GM23248 (cell line): ENCODE data around the gene GNB5. TPM values are rescaled to one million over a fixed set of nuclear protein-coding genes. Genes with fewer than 3 reads are reported as not detected.

Experiments
- DNase-seq: peaks from one replicate; pipeline ENCODE4 v3.0.0-alpha.2; 2015
- H2AFZ ChIP-seq: fragments of 200-600 bp; sonication (generic); 2 replicates; pipeline ENCODE4 v1.6.1; 2016; ENCODE audit warnings: antibody characterized with exemption
- H3F3A ChIP-seq: fragments of 200-600 bp; sonication (generic); 2 replicates; pipeline ENCODE4 v1.6.1; 2016; ENCODE audit warnings: mild to moderate bottlenecking, antibody characterized with exemption, mixed run types; ENCODE audit not compliant: insufficient read depth
- H3K27ac ChIP-seq: fragments of 200-600 bp; sonication (generic); 2 replicates; pipeline ENCODE4 v1.5.1; 2016; ENCODE audit warnings: mild to moderate bottlenecking
- H3K27me3 ChIP-seq: fragments of 200-600 bp; sonication (generic); replicated peaks from 2 replicates; pipeline ENCODE4 v1.6.1; 2016; ENCODE audit warnings: mild to moderate bottlenecking; ENCODE audit not compliant: insufficient read depth
- H3K36me3 ChIP-seq: fragments of 200-600 bp; sonication (generic); 2 replicates; pipeline ENCODE4 v1.6.1; 2016; ENCODE audit warnings: low read depth, mild to moderate bottlenecking
- H3K4me1 ChIP-seq: fragments of 200-600 bp; sonication (generic); 2 replicates; pipeline ENCODE4 v1.6.1; 2016; ENCODE audit warnings: mild to moderate bottlenecking; ENCODE audit not compliant: insufficient read depth
- H3K4me2 ChIP-seq: fragments of 200-600 bp; sonication (generic); one replicate; pipeline ENCODE4 v1.6.1; 2016; ENCODE audit warnings: mild to moderate bottlenecking; ENCODE audit not compliant: unreplicated experiment
- H3K4me3 ChIP-seq: fragments of 200-600 bp; sonication (generic); 2 replicates; pipeline ENCODE4 v1.5.1; 2016; ENCODE audit warnings: mild to moderate bottlenecking
- H3K79me2 ChIP-seq: fragments of 200-600 bp; sonication (generic); 2 replicates; pipeline ENCODE4 v1.6.1; 2016; ENCODE audit warnings: mild to moderate bottlenecking; ENCODE audit not compliant: insufficient read depth
- H3K9ac ChIP-seq: fragments of 200-600 bp; sonication (generic); 2 replicates; pipeline ENCODE4 v1.6.1; 2016; ENCODE audit warnings: mild to moderate bottlenecking
- H3K9me2 ChIP-seq: fragments of 200-600 bp; sonication (generic); 2 replicates; pipeline ENCODE4 v1.6.1; 2016; ENCODE audit warnings: mixed run types, mild to moderate bottlenecking, moderate library complexity; ENCODE audit not compliant: insufficient read depth
- H3K9me3 ChIP-seq: fragments of 200-600 bp; sonication (generic); one replicate; pipeline ENCODE4 v1.6.1; 2017; ENCODE audit warnings: low read depth
- H4K20me1 ChIP-seq: fragments of 200-600 bp; sonication (generic); 2 replicates; pipeline ENCODE4 v1.6.0; 2016; ENCODE audit not compliant: insufficient read depth
- EZH2 ChIP-seq: fragments of 200-600 bp; sonication (generic); IDR thresholded peaks from 2 replicates; pipeline ENCODE4 v1.6.1; 2018; ENCODE audit warnings: antibody characterized with exemption, mild to moderate bottlenecking; ENCODE audit not compliant: insufficient read depth, poor library complexity, severe bottlenecking
- EZH2phosphoT487 ChIP-seq: fragments of 200-600 bp; sonication (generic); IDR thresholded peaks from 2 replicates; pipeline ENCODE4 v1.6.1; 2018; ENCODE audit warnings: antibody characterized with exemption, moderate library complexity, mild to moderate bottlenecking, low read depth; ENCODE audit not compliant: insufficient read depth
- WGBS, 2 experiments: methylation state at CpG; one replicate each; pipeline ENCODE4 v1.1.6; 2015 to 2017; ENCODE audit warnings: low lambda C conversion rate in 2 of 2, low coverage in 1 of 2; ENCODE audit errors: missing lambda C conversion rate in 2 of 2; 5-methylcytosine and 5-hydroxymethylcytosine counted together
- in situ Hi-C: fragments of 300-500 bp; cut with MboI; formaldehyde crosslinking; loops from 2 replicates; pipeline ENCODE4 v1.15.0; 2020
- polyA plus RNA-seq: library from polyadenylated mRNA; unstranded; fragments of >200 nt; fragmentation: Nextera tagmentation; extraction: Ambion mirVana; gene quantifications from 2 replicates; pipeline ENCODE4 v1.2.1, GENCODE V29; 2016
- total RNA-seq: library from RNA; depleted of rRNA; stranded (reverse); fragments of >200 nt; shearing (Covaris generic); gene quantifications from 2 replicates; pipeline ENCODE4 v1.2.3, GENCODE V29; 2014

The GNB5 gene
- total and polyA plus RNA-seq, 2 experiments from 2014 or later: 39.9 to 42.8 TPM

- no peaks in the 10 kb centered on the region for H3K4me1 ChIP-seq
- H3K9me2 ChIP-seq: no peaks in the 10 kb centered on the region
- H3K79me2 ChIP-seq: no peaks in the 10 kb centered on the region
- no peaks in the 10 kb centered on the region for H3K9me3 ChIP-seq
- in situ Hi-C loops: no loop called here
- no peak overlapping the region for H2AFZ ChIP-seq
- H3K4me2 ChIP-seq: no peak overlapping the region
- H3K27ac ChIP-seq: no peak overlapping the region
- WGBS, 2 experiments: 81 to 85% methylated on average over 7 of the region's 7 CpGs
- TF ChIP-seq EZH2phosphoT487 (no peak), EZH2 (no peak)
- H3K36me3 ChIP-seq: no peaks in the 10 kb centered on the region
- no peak overlapping the region for H3K4me3 ChIP-seq
- no peaks in the 10 kb centered on the region for H3K27me3 ChIP-seq
- no peak overlapping the region for H3K9ac ChIP-seq
- no peaks in the 10 kb centered on the region for H4K20me1 ChIP-seq
- no peaks in the 10 kb centered on the region for H3F3A ChIP-seq
- DNase-seq: no peak
Observed at GRCh38 chr15:52220937-52221660, 29.9 kb upstream of the GNB5 start.

- no peaks in the 10 kb centered on the region for H3K27me3 ChIP-seq
- in situ Hi-C loops: no loop called here
Observed at GRCh38 chr15:52220251-52220650, 29.1 kb upstream of the GNB5 start.

GRCh38 chr15:52218816-52219215 lies 27.6 kb upstream of the GNB5 start:
- H3K9me3 ChIP-seq: no peaks in the 10 kb centered on the region
- no peaks in the 10 kb centered on the region for H3F3A ChIP-seq
- peaks cover 5% of the 10 kb centered on the region; the same call in 1 of the 2 replicates for H3K4me1 ChIP-seq
- no peak for TF ChIP-seq EZH2phosphoT487
- no peak for TF ChIP-seq EZH2
- H3K9me2 ChIP-seq: no peaks in the 10 kb centered on the region
- no peak for DNase-seq
- WGBS, 2 experiments: 77 to 79% methylated on average over 4 of the region's 4 CpGs
- H4K20me1 ChIP-seq: no peaks in the 10 kb centered on the region
- H2AFZ ChIP-seq: no peak overlapping the region
- H3K4me2 ChIP-seq: no peak overlapping the region
- H3K27me3 ChIP-seq: no peaks in the 10 kb centered on the region
- no peak overlapping the region for H3K4me3 ChIP-seq
- no peak overlapping the region for H3K9ac ChIP-seq
- no peaks in the 10 kb centered on the region for H3K36me3 ChIP-seq
- in situ Hi-C loops: no loop called here
- H3K27ac ChIP-seq: no peak overlapping the region
- no peaks in the 10 kb centered on the region for H3K79me2 ChIP-seq

More at GRCh38 chr15:52220251-52220650, 29.1 kb upstream of the GNB5 start:
- Histone ChIP-seq H2AFZ (no peak overlapping the region), H3K9me2 (no peaks in the 10 kb centered on the region), H3F3A (no peaks in the 10 kb centered on the region), H3K27ac (no peak overlapping the region), H3K4me2 (no peak overlapping the region), H3K9ac (no peak overlapping the region), H3K36me3 (no peaks in the 10 kb centered on the region), H3K9me3 (no peaks in the 10 kb centered on the region), H3K4me1 (no peaks in the 10 kb centered on the region), H4K20me1 (no peaks in the 10 kb centered on the region), H3K4me3 (no peak overlapping the region), H3K79me2 (no peaks in the 10 kb centered on the region)
- no peak for TF ChIP-seq EZH2
- TF ChIP-seq EZH2phosphoT487: no peak
- DNase-seq: no peak
- WGBS, 2 experiments: 91 to 94% methylated on average over 6 of the region's 6 CpGs

- Histone ChIP-seq H3K9ac (no peak overlapping the region), H3F3A (no peaks in the 10 kb centered on the region), H3K27ac (no peak overlapping the region), H3K4me1 (peaks cover 5% of the 10 kb centered on the region; the same call in 1 of the 2 replicates), H4K20me1 (no peaks in the 10 kb centered on the region), H3K36me3 (no peaks in the 10 kb centered on the region), H3K9me2 (no peaks in the 10 kb centered on the region), H3K4me3 (no peak overlapping the region), H2AFZ (no peak overlapping the region), H3K4me2 (no peak overlapping the region), H3K27me3 (no peaks in the 10 kb centered on the region), H3K9me3 (no peaks in the 10 kb centered on the region), H3K79me2 (no peaks in the 10 kb centered on the region)
- 93 to 94% methylated on average over 3 of the region's 3 CpGs for WGBS, 2 experiments
- TF ChIP-seq EZH2phosphoT487 (no peak), EZH2 (no peak)
- in situ Hi-C loops: no loop called here
- no peak for DNase-seq
Observed at GRCh38 chr15:52218371-52218770, 27.2 kb upstream of the GNB5 start.

- in situ Hi-C loops: no loop called here
- WGBS, 2 experiments: 73 to 77% methylated on average over 10 of the region's 10 CpGs
- Histone ChIP-seq H3K4me2 (no peak overlapping the region), H3F3A (no peaks in the 10 kb centered on the region), H3K4me1 (peaks cover 5% of the 10 kb centered on the region; the same call in 1 of the 2 replicates), H3K4me3 (no peak overlapping the region), H3K9me2 (no peaks in the 10 kb centered on the region), H4K20me1 (no peaks in the 10 kb centered on the region), H3K9me3 (no peaks in the 10 kb centered on the region), H2AFZ (no peak overlapping the region), H3K27me3 (no peaks in the 10 kb centered on the region), H3K36me3 (no peaks in the 10 kb centered on the region), H3K79me2 (no peaks in the 10 kb centered on the region), H3K27ac (no peak overlapping the region), H3K9ac (no peak overlapping the region)
- no peak for TF ChIP-seq EZH2
- TF ChIP-seq EZH2phosphoT487: no peak
- no peak for DNase-seq
Observed at GRCh38 chr15:52217186-52217585, 26.0 kb upstream of the GNB5 start.
